GM10847 (cell line): Measurements from ENCODE around the gene PLA2G4D.

Source experiments
- POLR2A ChIP-seq: IDR thresholded peaks from 2 replicates; pipeline ENCODE4 v1.6.1; 2011; ENCODE audit not compliant: insufficient read length; ENCODE audit errors: extremely low read depth

PLA2G4D gene

GRCh38 chr15:42087460-42087859 lies 6.9 kb downstream of the PLA2G4D start:
- TF ChIP-seq POLR2A, result no peak

- no peak for TF ChIP-seq POLR2A
Measured at GRCh38 chr15:42085721-42086120, 8.6 kb downstream of the PLA2G4D start.

GRCh38 chr15:42085236-42085605 lies 9.1 kb downstream of the PLA2G4D start:
- no peak for TF ChIP-seq POLR2A

DNA sequence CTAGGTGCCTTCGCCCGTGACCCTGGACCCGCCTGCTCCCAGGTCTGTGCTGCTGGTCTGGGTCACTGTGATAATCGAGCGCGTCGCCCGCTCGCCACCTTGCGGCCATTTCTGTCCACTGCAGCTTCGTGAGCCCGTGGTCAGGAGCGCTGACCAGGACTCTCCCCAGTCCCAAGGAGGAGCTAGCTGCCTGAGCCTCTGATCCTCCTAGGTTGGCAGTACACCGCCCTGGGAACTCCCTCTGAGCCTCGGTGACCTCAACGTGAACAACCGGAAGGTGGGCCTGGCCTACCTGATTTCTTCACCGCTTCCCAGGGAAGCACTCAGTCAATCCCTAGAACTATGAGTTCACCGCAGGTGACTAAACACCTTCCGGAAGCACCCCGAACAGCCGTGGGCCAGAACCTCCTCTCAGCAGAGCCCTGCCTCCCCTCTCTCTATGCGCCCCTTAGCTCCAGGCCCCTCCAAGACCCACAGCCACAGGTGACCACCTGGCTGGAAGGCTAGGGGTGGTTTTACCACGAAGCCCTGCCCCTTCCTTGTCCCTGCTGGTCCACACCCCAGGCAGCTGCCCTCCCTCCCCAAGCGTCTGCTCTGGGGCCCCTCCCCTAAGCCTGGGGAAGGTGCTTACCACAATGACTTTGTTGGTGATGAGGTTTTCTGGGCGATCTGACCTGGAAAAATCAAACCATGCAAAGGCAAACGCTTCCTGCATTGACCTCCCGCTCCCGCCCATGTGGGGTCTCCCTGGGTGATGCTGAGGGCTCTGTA lies 9.7 kb downstream of the PLA2G4D start:
- TF ChIP-seq POLR2A, result no peak

DNA sequence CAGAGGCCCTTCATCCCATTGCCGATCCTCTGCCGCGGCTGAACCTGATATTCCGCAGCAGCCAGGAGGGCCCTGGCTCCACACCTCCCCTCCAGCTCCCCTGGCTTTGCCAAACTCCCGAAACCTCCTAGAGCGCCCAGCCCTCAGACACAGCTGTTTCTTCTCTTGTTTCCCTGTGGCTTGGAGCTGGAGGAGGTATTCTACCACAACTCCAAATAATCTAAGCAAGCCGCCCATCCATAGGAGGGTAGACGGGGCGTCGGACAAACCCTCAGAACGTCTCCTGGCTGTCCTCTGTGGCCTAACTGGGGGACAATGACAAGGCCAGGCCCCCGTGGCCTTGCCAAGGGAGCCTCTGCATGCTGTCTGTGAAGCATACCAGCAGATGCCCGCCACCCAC lies 10.4 kb downstream of the PLA2G4D start:
- no peak for TF ChIP-seq POLR2A

DNA sequence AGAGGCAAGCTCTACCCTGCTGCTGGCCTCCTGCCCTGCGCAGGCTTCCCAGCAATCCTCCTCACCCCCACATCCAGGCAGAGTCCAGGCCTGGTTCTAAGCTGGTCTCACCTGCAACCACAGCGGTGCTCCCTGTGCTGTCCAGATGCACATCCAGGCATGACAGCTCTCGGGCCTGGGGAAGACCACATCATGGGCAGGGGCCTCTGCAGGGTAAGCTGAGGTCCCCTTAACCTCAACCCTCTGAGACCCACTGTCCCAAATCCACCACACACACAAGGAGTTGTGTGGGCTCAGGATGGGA lies 10.8 kb downstream of the PLA2G4D start:
- no peak for TF ChIP-seq POLR2A

DNA sequence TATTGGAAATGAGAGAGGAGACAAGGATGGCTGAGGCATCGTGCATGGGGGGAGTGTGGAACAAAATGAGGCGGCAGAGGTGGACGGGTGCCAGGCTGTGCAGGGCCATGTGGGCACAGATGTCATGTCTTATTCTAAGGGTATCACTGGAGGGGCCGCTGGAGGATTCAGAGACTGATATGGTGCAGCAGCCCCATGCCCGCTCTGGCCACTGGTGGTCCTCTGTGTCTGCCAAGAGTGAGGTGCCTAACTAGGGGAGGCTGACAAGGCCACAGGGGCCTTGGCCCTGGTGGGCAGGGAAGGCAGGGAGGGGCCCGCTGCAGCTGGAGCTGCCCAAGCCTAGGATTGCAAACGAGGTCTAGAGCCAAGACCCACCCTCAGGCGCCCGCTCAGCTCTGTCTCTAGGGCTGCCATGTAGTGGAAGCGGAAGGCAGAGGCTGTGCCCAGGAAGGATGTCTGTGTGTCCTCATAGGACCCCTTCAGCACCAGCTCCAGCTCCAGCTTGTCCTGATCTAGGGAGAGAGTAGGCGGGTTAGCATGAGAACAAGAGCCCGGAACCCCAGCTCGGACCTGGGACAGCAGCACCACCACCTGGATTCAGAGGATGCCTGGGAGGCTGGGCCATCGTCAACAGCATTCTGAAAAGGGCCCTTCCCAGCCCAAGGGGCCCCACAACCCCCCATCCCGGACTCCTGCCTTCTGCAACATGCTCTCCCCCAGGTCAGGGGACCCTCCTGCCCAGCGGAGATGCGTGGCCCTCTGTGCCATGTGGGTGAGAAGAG lies 11.3 kb downstream of the PLA2G4D start:
- TF ChIP-seq POLR2A, result no peak

DNA sequence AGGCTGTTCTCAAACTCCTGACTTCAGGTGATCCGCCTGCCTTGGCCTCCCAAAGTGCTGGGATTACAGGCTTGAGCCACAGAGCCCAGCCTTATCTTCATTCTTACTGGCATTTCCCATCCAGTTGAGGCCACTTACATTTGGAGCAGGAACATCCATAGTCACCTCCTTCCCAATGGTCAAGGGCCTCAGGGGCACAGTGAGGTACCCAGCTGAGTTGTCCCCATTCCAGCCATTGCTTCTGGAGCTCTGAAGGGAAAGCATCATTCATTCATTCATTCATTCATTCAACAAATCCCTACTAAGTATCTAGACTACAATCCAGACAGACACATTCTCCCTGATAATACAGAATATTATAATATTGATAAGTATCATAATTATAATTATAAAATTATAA lies 12.2 kb downstream of the PLA2G4D start:
- TF ChIP-seq POLR2A, result no peak

- TF ChIP-seq POLR2A, result no peak
Measured at GRCh38 chr15:42080919-42081830, 13.2 kb downstream of the PLA2G4D start.

DNA sequence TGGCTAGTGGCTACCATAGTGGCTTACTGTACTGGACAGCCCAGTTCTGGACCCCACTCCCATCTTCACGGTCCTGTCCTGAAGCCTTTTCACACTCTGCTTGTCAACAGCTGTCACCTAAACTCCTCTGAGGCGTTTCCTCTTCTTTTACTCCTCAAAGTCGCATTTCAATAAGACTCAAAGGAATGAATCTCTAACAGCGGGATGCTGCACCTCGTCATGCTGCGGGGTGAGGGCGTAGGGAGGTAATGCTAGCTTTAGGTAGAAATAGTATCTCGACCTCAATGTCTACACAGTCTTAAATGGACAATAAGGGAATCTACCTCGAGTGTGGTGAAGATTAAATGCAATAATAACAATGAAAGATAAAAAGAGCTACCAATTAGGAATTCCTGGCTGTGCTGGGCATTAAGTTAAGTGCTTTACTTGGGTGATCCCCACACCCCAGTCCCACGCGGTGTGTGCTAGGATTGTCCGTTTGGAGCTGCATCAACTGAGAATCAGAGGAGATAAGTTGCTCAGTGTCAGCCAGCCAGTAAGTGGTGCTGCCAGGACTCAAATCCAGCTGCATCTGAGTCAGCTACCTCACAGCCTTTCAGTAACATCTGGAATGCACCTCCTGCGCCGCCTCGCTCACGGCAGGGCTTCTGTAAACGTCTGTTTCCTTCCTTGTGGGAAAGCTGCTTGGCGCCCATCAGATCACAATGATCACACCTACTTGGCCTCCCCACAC lies 14.0 kb downstream of the PLA2G4D start:
- TF ChIP-seq POLR2A, result no peak

GRCh38 chr15:42079401-42079908 lies 14.9 kb downstream of the PLA2G4D start:
- TF ChIP-seq POLR2A, result no peak

DNA sequence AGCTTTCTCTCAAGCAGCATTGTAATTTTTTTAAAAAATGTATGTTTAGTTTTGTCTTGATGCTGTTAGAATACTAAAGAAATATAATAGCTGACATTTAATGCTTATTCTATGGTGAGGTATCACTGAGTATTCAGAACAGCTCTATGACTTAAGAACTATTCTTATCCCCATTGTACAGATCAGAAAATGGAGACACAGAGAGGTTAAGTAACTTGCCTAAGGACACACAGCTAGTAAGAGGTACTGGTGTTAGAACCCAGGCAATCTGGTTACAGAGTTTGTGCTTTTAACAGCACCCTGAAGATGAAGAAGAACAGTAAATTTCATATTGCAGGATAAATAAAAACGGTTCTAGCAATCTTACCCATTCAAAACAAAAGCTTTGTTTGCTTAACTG lies 15.5 kb downstream of the PLA2G4D start:
- no peak for TF ChIP-seq POLR2A

DNA sequence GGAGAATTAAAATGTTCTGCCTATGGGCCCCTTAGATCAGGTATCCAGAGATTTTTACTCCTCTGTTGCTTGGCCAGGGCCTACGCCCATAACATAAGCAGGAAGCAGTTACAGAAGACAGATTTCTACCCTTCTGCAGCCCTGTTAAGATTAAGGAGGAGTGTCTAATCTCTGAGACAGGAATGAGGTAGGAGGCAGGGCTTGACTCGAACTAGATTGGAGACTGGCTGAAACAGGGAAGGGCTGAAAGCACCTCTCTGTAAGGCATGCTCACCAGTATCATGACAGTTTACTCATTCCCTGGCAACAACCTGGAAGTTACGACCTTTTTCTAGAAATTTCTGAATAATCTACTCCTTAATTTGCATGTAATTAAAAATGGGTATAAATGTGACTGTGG lies 16.7 kb downstream of the PLA2G4D start:
- TF ChIP-seq POLR2A, result no peak

- TF ChIP-seq POLR2A, result no peak
Measured at GRCh38 chr15:42073418-42073817, 20.9 kb downstream of the PLA2G4D start.

DNA sequence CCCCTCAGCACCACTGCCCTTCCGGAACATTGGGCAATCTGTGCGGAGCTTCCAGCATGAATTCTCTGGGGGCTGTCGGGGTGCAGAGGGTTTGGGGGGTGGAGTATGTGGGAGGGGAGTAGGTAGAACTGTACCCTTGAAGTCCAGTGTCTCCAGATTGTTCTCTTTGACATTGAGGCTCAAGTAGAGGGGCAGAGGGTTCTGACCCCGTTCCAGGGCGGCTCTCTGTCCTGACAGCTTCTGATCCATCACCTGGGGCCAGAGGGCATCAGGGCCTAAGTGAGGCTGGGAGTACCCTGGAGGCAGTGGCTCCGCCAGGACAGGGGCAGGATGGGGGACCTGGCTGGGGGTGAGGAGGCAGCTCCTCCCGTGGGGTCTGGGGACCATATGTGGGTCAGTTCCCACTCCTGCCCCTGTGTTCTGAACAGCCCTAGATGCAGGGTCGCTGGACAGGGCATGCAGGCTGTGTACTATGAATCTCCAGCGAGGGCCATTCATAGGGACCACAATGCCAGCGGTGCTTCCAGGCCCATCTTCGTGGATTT lies 22.1 kb downstream of the PLA2G4D start:
- no peak for TF ChIP-seq POLR2A

GRCh38 chr15:42071717-42072116 lies 22.6 kb downstream of the PLA2G4D start:
- no peak for TF ChIP-seq POLR2A
